VCaP (cell line): ENCODE data around the gene PLXNA2.

Source experiments
- H3K27ac ChIP-seq: fragments of 450-650 bp; 2 replicates; pipeline ENCODE4 v1.5.1; 2017
- TF ChIP-seq, protein P1 (sequence below): fragments of 450-650 bp; conservative IDR thresholded peaks from 2 replicates; pipeline ENCODE4 v1.5.1; 2017; ENCODE audit warnings: mild to moderate bottlenecking, moderate library complexity

PLXNA2 gene

DNA sequence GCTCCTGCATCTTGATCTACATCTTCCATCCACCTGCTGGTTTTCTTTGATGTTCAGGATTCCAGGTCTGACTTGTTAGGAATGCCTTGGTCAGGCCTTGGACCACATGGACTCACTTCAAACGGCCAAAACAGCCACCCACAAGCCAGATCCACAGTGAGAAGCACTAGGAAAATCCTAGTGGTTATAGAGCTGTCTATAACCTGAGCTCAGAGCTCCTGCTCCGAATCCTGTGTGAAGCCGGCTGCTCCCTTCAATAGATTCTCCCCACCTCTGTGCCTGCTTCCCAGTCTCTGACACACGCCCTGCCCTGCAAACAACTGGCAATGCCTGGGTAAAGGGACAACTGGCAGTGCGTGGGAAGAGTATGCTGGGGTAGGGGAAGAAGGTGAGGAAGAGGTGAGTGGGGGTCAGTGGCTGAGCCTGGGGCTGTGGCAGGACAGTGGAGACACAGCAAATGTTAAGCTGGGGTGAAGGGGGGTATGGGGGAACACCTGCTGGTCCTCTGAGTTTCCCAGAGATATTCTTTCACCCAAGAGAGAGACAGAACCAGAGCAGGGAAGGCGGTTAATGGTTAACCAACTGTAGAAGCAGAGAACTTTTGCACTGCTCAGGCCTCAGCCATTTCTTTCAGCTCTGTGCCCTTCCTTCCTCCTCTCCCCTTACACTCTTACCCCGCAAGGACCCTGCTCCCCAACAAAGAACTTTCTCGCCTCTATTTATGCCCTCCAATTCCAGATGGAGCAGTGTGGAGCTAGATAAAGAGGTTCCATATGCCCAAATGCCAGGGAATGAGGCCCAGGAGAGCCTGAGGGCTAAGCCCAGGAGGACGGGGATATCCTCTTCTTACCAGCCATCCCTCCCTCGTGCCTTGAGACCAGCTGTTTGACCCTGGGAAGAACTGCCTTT lies 4.5 kb downstream of the PLXNA2 start:
- peak overlapping the region; percentile 32; the same call in 1 of the 2 replicates for H3K27ac ChIP-seq

DNA sequence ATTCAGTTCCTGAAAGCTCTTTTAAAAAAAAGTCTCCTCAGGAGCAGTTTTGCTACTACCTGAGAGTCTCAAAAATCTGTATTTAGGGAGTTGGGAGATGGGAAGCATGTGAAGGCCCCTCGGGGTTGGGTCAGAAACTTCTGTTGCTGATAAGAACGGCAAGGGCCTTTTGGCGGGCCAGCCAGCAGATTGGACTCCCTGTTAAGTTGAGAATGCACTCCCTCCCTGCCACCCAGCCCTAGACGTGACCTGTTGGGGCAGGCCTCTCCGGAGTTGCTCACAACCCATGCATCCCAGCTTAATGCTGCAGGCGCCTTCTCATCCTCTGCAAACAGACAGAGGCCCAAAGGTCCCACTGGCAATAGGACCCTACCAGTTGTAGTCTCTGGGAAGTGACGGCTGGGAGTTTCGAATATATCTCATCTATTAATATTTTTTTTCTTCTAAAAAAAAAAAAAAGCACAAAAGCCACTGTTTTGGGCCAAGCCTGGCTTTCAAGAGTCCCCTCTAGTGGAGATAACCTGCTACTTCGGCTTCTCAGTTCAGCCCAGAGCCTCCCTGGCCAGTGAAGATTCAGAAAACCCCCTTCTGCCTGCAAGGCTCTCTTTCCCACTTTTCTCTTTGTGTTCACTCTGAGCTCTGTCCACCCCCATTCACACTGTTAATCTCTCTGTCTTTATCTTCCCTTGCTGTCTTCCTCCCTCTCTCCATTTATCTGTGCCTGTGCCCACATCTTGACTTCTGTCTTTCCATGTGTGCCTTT lies 5.3 kb downstream of the PLXNA2 start:
- peak overlapping the region; percentile 32; the same call in 1 of the 2 replicates for H3K27ac ChIP-seq
- TF ChIP-seq, protein P1, sequence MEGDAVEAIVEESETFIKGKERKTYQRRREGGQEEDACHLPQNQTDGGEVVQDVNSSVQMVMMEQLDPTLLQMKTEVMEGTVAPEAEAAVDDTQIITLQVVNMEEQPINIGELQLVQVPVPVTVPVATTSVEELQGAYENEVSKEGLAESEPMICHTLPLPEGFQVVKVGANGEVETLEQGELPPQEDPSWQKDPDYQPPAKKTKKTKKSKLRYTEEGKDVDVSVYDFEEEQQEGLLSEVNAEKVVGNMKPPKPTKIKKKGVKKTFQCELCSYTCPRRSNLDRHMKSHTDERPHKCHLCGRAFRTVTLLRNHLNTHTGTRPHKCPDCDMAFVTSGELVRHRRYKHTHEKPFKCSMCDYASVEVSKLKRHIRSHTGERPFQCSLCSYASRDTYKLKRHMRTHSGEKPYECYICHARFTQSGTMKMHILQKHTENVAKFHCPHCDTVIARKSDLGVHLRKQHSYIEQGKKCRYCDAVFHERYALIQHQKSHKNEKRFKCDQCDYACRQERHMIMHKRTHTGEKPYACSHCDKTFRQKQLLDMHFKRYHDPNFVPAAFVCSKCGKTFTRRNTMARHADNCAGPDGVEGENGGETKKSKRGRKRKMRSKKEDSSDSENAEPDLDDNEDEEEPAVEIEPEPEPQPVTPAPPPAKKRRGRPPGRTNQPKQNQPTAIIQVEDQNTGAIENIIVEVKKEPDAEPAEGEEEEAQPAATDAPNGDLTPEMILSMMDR: peak; percentile 84

More for the DNA sequence above, 4.5 kb downstream of the PLXNA2 start:
- TF ChIP-seq, protein P1: no peak

DNA sequence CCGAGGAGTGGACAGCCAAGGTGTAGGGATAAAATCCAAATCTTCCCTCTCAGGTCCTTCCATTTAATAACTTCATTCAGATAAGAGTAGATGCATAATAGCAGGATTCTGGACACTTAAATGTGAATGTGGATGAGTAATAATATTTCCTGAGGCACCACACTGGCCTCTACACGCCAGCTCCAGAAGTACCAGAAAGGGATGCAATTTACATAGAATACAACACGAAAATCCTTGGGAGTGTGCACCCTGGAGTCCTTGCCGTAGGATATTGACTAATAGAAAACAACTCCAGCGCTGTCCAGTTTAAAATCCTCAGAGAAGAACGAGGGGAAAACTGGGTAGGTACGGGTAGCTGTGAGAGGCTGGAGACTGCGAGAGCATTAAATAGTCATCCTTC lies 6.9 kb downstream of the PLXNA2 start:
- TF ChIP-seq, protein P1: no peak
- no peak overlapping the region for H3K27ac ChIP-seq

DNA sequence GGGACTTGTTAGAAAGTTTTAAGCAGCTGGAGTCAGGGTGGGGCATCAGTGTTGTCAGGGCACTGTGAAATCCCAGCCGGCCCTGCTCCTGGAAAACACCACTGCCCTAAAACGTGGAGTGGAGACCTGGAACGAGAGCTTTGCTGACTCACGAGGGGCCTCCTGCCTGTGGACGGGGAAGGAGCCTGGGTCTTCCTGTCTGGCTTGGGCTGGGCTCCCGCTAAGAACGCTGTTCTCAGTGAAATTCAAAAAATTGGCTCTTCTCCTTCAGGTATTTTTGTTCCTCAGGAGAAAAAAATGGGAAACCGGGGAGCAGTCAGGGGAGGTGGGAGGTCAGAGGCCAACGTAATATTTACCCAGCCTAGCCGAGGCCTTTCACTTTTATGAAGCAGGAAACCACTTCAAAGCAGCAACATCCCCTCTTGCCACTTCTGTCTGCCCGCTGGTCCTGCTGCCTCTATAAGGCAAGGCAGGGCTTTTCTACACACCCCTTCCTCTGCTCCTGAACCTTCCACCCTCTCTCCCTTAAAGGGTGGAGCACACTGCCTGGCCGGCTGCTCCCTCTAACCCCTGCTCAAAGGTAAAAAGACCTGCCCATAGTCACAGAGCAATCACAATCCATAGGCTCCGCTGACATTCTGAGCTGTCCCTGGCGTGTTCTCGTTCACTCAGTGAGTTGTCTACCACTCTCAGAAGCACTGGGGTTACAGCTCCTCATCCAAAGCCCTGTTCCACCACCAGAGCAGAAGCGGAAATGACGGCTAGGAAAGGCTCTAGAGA lies 8.0 kb downstream of the PLXNA2 start:
- H3K27ac ChIP-seq: no peak overlapping the region
- TF ChIP-seq, protein P1: no peak

DNA sequence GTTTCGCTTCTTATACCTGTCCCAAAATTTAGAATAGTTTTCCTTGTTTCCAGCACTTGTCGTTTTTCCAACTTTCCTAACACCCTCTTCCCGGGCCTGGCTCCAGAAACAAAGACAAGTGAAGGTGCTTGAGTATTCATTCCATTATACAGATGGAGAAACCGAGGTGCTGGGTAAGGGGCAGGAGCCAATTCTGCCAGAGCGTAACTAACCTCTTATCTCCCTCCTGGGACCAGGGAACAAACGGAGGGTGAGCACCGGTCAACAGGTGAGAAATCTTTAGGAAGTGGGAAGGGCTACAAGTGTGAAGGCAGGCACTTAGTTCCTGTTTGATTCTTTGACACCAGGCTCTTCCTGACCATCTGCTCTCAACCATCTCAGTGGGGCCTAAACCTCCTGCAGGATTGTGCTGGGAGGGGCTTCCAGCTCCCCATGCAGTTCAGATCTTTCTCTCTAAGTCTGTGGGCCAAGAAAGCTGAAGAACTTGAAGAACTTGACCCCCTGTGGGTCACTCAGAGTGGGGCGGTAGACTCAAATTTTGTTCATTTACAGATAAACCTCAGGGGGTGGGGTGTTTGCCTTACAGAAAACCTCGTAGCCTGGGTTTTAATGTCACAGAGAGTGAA lies 8.7 kb downstream of the PLXNA2 start:
- TF ChIP-seq, protein P1: no peak
- no peak overlapping the region for H3K27ac ChIP-seq

DNA sequence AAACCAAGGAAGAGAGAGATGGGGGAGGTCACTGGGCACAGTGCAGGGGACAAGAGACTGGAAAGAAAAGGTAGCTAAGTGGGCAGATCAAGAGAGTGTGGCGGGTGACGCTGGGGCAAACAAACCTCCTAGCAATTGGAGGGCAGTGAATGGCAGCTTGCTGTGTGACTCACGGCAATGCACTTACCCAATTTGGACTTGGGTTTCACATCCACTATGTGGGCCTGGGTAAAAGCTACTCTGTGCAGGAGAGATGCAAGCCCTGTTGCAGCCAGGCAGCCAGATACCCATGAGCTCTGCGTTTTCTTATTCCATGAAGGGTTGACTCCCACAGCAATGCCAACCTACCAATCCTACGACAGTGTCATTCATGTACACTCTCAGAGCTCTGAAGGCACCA lies 9.5 kb downstream of the PLXNA2 start:
- H3K27ac ChIP-seq: no peak overlapping the region
- TF ChIP-seq, protein P1: no peak
